Measurements from ENCODE around the gene IRAG1.
"Not testable (repeated sequence)": the region's sequence is repeated elsewhere in the genome, so short reads cannot be mapped to it uniquely, and the experiment has no call there.

Gene IRAG1

GRCh38 chr11:10709299-10710086 is 15.9 kb upstream of the IRAG1 start:
- no peak for DNase-seq

GRCh38 chr11:10708131-10708530 is 14.6 kb upstream of the IRAG1 start:
- DNase-seq, result no peak

GRCh38 chr11:10701982-10702381 is 8.4 kb upstream of the IRAG1 start:
- DNase-seq, result no peak

- DNase-seq, result no peak
These were observed 5.5 kb upstream of the IRAG1 start for GRCh38 chr11:10699072-10699471.

- DNase-seq, result no peak
These were observed 3.7 kb upstream of the IRAG1 start for GRCh38 chr11:10697323-10697620.

- DNase-seq, result no peak
These were observed 3.1 kb upstream of the IRAG1 start for GRCh38 chr11:10696468-10697322.

- no peak for DNase-seq
These were observed 2.3 kb upstream of the IRAG1 start for GRCh38 chr11:10695833-10696232.

- DNase-seq, result no peak
These were observed 1.1 kb upstream of the IRAG1 start for GRCh38 chr11:10694486-10695239.

GRCh38 chr11:10692531-10693115 is 932 bp downstream of the IRAG1 start:
- DNase-seq, result no peak

- DNase-seq, result no peak
These were observed 5.2 kb downstream of the IRAG1 start for GRCh38 chr11:10688401-10688800.

GRCh38 chr11:10686311-10686710 is 7.2 kb downstream of the IRAG1 start:
- DNase-seq, result no peak

GRCh38 chr11:10683429-10683828 is 10.1 kb downstream of the IRAG1 start:
- DNase-seq, result peak in 1 of 56 donors; percentile 5

- no peak for DNase-seq
These were observed 12.5 kb downstream of the IRAG1 start for GRCh38 chr11:10680956-10681487.

GRCh38 chr11:10680279-10680678 is 13.3 kb downstream of the IRAG1 start:
- DNase-seq, result not testable (repeated sequence)

- DNase-seq, result no peak
These were observed 13.9 kb downstream of the IRAG1 start for GRCh38 chr11:10679644-10680043.

GRCh38 chr11:10678101-10678500 is 15.5 kb downstream of the IRAG1 start:
- DNase-seq, result no peak

GRCh38 chr11:10676919-10677318 is 16.6 kb downstream of the IRAG1 start:
- DNase-seq, result no peak

GRCh38 chr11:10674911-10675440 is 18.6 kb downstream of the IRAG1 start:
- DNase-seq, result peak in 40 of 56 donors; percentile 18 to 82 (median 54)

- peak in 3 of 56 donors; percentile 22 to 60 (median 25) for DNase-seq
These were observed 19.1 kb downstream of the IRAG1 start for GRCh38 chr11:10674440-10674855.

GRCh38 chr11:10673501-10674062 is 20.0 kb downstream of the IRAG1 start:
- DNase-seq, result no peak

- no peak for DNase-seq
These were observed 23.5 kb downstream of the IRAG1 start for GRCh38 chr11:10670099-10670498.
